ENCODE results near the gene FAM107B. TPM values are rescaled to one million over a fixed set of nuclear protein-coding genes. Genes with fewer than 3 reads are reported as not detected.

Gene FAM107B
- total and polyA plus RNA-seq, 2 of the 8 experiments (the other 6 are each of a cell fraction or from before 2014, with no cell fraction given) = 7.5 to 28.1 TPM

DNA sequence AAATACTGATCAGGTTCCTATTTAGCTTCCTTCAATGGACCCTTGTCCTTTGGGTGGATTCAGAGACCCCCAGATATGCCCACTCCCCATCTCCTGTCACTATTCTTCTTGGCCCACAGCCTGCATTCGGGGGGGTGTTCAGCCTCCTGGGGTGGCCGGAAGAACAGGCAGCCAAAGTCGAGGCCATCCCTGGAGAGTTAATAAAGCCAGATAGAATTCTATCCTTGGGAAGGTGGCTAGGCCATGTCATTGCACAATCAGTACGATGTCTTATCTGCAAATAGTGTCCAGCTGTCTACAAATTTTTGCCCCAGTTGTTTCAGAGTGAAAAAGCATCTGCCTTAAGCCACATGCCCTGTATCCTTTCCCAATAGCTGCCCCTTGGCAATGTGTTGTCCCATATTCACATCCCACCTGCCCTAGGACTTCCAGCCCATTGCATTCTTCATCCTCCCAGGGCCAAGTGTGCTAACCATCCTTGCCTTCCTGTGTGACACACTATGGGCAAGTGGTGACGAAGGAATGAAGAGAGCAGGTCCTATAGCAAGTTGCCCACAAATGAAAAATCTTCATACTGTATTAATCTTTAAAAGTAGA is 9.9 kb upstream of the FAM107B start (continued):
- no peak for TF ChIP-seq CHD7 (IDR thresholded peaks at IDR 0.05; ENCODE audit: insufficient replicate concordance, low read length)
- TF ChIP-seq POU5F1 (IDR thresholded peaks at IDR 0.05; ENCODE audit: low read depth, low read length) = no peak
- no peak for TF ChIP-seq RNF2 (IDR thresholded peaks at IDR 0.05; ENCODE audit: borderline replicate concordance, low read depth, low read length, missing control alignments, poor library complexity, severe bottlenecking)
- TF ChIP-seq ASH2L (IDR thresholded peaks at IDR 0.05; ENCODE audit: low read length) = no peak

All from H1 (cell line).